ENCODE measurements around the gene NAALAD2.

DNA sequence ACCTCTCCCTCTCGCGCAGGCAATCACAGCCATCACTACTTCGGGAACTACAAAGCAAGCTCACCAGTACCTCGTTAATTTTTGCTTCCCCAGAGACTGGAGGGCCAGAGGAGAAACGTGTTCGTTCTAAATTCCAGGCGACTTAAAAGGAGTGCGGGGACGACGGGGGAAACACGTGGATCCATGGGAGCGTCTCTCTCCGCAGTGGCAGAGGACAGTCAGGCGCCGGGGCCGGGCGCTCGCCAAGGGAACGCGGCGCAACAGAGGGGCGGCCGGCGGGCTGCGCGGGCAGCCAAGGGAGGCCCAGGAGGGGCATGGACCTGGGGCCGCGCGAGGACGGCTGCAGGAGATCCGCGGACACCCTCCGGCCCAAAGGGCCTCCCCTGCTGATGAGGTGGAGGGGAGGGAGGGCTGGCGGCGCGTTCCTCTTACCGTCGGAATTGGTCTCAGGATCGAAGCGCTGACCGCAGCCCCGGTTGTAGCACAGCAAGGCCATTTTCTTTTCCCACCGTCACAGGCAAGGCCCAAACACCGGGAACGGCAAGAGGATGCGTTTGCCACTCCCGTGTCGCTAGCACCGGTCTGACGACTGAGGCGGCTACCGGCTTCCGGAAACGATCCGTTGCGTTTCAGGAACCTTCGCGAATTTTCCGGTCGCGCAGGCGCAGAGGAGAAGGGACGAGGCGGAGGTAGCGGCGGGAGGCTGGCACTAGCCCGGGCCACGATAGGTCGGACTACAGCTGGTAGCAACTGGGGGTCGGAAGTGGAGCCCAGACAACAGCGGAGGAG is 88.2 kb downstream of the NAALAD2 start, which contains the start of gene CHORDC1:
- TF ChIP-seq, protein P1, sequence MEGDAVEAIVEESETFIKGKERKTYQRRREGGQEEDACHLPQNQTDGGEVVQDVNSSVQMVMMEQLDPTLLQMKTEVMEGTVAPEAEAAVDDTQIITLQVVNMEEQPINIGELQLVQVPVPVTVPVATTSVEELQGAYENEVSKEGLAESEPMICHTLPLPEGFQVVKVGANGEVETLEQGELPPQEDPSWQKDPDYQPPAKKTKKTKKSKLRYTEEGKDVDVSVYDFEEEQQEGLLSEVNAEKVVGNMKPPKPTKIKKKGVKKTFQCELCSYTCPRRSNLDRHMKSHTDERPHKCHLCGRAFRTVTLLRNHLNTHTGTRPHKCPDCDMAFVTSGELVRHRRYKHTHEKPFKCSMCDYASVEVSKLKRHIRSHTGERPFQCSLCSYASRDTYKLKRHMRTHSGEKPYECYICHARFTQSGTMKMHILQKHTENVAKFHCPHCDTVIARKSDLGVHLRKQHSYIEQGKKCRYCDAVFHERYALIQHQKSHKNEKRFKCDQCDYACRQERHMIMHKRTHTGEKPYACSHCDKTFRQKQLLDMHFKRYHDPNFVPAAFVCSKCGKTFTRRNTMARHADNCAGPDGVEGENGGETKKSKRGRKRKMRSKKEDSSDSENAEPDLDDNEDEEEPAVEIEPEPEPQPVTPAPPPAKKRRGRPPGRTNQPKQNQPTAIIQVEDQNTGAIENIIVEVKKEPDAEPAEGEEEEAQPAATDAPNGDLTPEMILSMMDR (IDR thresholded peaks at IDR 0.05), result no peak
- no peak for TF ChIP-seq EZH2 (IDR thresholded peaks at IDR 0.05; ENCODE audit: borderline replicate concordance, insufficient read depth, low read depth, low read length, poor library complexity, severe bottlenecking)

All from B cell (primary cell).